K562 (cell line): Measurements from ENCODE around the gene PURA. TPM values are rescaled to one million over a fixed set of nuclear protein-coding genes. Genes with fewer than 3 reads are reported as not detected.

Source experiments
- BMI1 ChIP-seq: fragments of 150-350 bp; IDR thresholded peaks from 2 replicates; pipeline ENCODE4 v1.6.1; 2014; ENCODE audit warnings: low read length
- CBX8 ChIP-seq: fragments of 200-600 bp; sonication (generic); IDR thresholded peaks from 2 replicates; pipeline ENCODE4 v1.6.1; 2012; ENCODE audit warnings: borderline replicate concordance, mixed run types, low read depth, mild to moderate bottlenecking, moderate library complexity, mixed read lengths, low read length, control low read depth, inconsistent platforms; ENCODE audit not compliant: poor library complexity, severe bottlenecking; ENCODE audit errors: extremely low read depth
- CHD2 ChIP-seq: IDR thresholded peaks from 2 replicates; pipeline ENCODE4 v1.6.1; 2011; ENCODE audit warnings: low read depth, low read length
- CXXC5 ChIP-seq: fragments of 250-450 bp; sonication (Bioruptor Pico); IDR thresholded peaks from 2 replicates; pipeline ENCODE4 v1.8.0; 2022; ENCODE audit warnings: inconsistent platforms, mild to moderate bottlenecking, moderate library complexity
- MCM3 ChIP-seq: fragments of 450-650 bp; IDR thresholded peaks from 2 replicates; pipeline ENCODE4 v1.6.1; 2016
- MYC ChIP-seq, 2 experiments: fragments of 250-450 bp in 1 of 2; sonication (Bioruptor Pico) in 1 of 2; IDR thresholded peaks; 2 replicates each; pipeline versions ENCODE4 v1.5.1 to v1.6.1; 2012 to 2021; ENCODE audit warnings: low read depth in 2 of 2, borderline replicate concordance in 1 of 2, improper control_type of control experiment in 1 of 2, low read length in 1 of 2, mild to moderate bottlenecking in 1 of 2, moderate library complexity in 1 of 2
- NFATC3 ChIP-seq: fragments of 450-650 bp; IDR thresholded peaks from 2 replicates; pipeline ENCODE4 v1.6.1; 2017; ENCODE audit warnings: mild to moderate bottlenecking
- POLR2AphosphoS2 ChIP-seq: IDR thresholded peaks from 2 replicates; pipeline ENCODE4 v1.6.1; 2012; ENCODE audit warnings: low read length, improper control_type of control experiment
- POLR2H ChIP-seq: IDR thresholded peaks from 2 replicates; pipeline ENCODE4 v1.6.1; 2016; ENCODE audit warnings: missing genetic modification characterization, low read depth, mild to moderate bottlenecking, control low read depth, missing compliant biosample characterization, moderate library complexity
- RBBP5 ChIP-seq: fragments of 200-600 bp; sonication (generic); IDR thresholded peaks from 2 replicates; pipeline ENCODE4 v1.6.1; 2012; ENCODE audit warnings: borderline replicate concordance, mild to moderate bottlenecking, low read length, control low read depth, inconsistent platforms; ENCODE audit not compliant: insufficient read depth, poor library complexity, severe bottlenecking
- SNIP1 ChIP-seq: fragments of 450-650 bp; IDR thresholded peaks from 2 replicates; pipeline ENCODE4 v1.7.1; 2017; ENCODE audit warnings: low read depth, mild to moderate bottlenecking
- XRCC5 ChIP-seq: fragments of 200-400 bp; formaldehyde crosslinking; IDR thresholded peaks from 2 replicates; pipeline ENCODE4 v1.6.1; 2017; ENCODE audit warnings: low read depth, mild to moderate bottlenecking, low read length
- ZFX ChIP-seq: sonication (generic); formaldehyde crosslinking; IDR thresholded peaks from 2 replicates; pipeline ENCODE4 v1.8.0; 2022; ENCODE audit warnings: mild to moderate bottlenecking, missing genetic modification reagents, moderate library complexity
- ZNF146 ChIP-seq: IDR thresholded peaks from one replicate; pipeline ENCODE4 v1.6.1; 2018; ENCODE audit warnings: missing compliant biosample characterization; ENCODE audit not compliant: unreplicated experiment
- ZNF212 ChIP-seq: fragments of 450-650 bp; formaldehyde crosslinking; IDR thresholded peaks from 2 replicates; pipeline ENCODE4 v1.4.0; 2020; ENCODE audit warnings: mild to moderate bottlenecking
- ZNF408 ChIP-seq: fragments of 250-450 bp; sonication (Bioruptor Pico); IDR thresholded peaks from 2 replicates; pipeline ENCODE4 v1.4.0; 2020; ENCODE audit warnings: low read depth, mild to moderate bottlenecking, moderate library complexity
- polyA plus RNA-seq, 8 experiments: library from polyadenylated mRNA; depleted of rRNA in 4 of 8; stranded (reverse) in 5 of 8; unstranded in 3 of 8; fragments of >200 nt; fragmentation: Nextera tagmentation in 2 of 8; fragmentation: Illumina TruSeq in 1 of 8; extraction: Ambion mirVana in 2 of 8; extraction: Trizol in 1 of 8; gene quantifications; 2 replicates each; pipeline versions ENCODE4 v1.2.1 to v1.2.3, GENCODE V29; 2011 to 2014; ENCODE audit warnings: inconsistent platforms in 1 of 8, missing spikeins in 1 of 8
- total RNA-seq, 7 experiments: library from RNA; depleted of rRNA in 6 of 7; stranded (reverse); fragments of >200 nt in 6 of 7; fragmentation: Illumina TruSeq in 2 of 7; extraction: Trizol in 2 of 7; gene quantifications; 2 replicates each; pipeline versions ENCODE4 v1.2.1 to v1.2.3, GENCODE V29; 2011 to 2021; ENCODE audit warnings: low replicate concordance in 1 of 7
- TF ChIP-seq, protein P1 (sequence below): fragments of 250-450 bp; sonication (Bioruptor Pico); IDR thresholded peaks from 2 replicates; pipeline ENCODE4 v1.5.0; 2021
- TF ChIP-seq, protein P2 (sequence below): fragments of 250-450 bp; sonication (Bioruptor Pico); IDR thresholded peaks from 2 replicates; pipeline ENCODE4 v1.4.0; 2020
- TF ChIP-seq, protein P3 (sequence below): sonication (generic); formaldehyde crosslinking; IDR thresholded peaks from 2 replicates; pipeline ENCODE4 v1.8.0; 2022; ENCODE audit warnings: missing genetic modification reagents, mild to moderate bottlenecking, borderline replicate concordance
- TF ChIP-seq, protein P4 (sequence below): fragments of 250-450 bp; sonication (Bioruptor Pico); IDR thresholded peaks from 2 replicates; pipeline ENCODE4 v1.5.0; 2020; ENCODE audit warnings: mild to moderate bottlenecking
- TF ChIP-seq, protein P5 (sequence below): sonication (generic); formaldehyde crosslinking; IDR thresholded peaks from 2 replicates; pipeline ENCODE4 v1.8.1; 2023; ENCODE audit warnings: mild to moderate bottlenecking, missing genetic modification reagents, moderate library complexity

PURA gene
- total and polyA plus RNA-seq, 9 of the 15 experiments (the other 6 are each of a cell fraction or from before 2014, with no cell fraction given) = 3.2 to 11.1 (median 5.4) TPM

DNA sequence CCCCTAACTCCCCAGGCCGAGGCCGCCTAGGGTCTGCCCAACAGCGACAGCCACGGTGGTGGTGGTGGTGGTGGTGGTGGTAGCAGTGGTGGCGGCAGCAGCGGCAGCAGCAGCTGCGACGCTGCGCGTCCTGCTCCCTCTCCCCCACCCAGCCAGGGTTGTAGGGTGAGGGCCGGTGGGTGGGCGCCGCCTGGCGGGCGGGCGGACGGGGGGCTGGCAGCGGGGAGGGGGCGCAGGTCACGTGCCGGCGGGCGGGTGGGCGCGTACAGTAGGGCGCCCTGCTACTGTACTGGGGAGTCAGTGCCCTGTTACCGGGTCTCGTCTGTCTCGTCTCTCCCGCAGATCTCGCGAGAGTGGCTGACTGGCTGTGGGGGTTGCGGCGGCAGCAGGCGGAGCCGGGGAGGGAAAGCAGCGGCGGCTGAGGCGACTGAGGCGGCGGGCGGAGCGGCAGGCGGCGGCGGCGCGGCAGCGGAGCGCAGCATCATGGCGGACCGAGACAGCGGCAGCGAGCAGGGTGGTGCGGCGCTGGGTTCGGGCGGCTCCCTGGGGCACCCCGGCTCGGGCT lies at the start of gene PURA (continued):
- TF ChIP-seq BMI1 = no peak
- TF ChIP-seq ZNF408 (CRISPR knock-in tag) = no peak
- TF ChIP-seq, protein P1, sequence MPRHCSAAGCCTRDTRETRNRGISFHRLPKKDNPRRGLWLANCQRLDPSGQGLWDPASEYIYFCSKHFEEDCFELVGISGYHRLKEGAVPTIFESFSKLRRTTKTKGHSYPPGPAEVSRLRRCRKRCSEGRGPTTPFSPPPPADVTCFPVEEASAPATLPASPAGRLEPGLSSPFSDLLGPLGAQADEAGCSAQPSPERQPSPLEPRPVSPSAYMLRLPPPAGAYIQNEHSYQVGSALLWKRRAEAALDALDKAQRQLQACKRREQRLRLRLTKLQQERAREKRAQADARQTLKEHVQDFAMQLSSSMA = no peak
- TF ChIP-seq ZNF212 (CRISPR knock-in tag) = no peak
- TF ChIP-seq, protein P2, sequence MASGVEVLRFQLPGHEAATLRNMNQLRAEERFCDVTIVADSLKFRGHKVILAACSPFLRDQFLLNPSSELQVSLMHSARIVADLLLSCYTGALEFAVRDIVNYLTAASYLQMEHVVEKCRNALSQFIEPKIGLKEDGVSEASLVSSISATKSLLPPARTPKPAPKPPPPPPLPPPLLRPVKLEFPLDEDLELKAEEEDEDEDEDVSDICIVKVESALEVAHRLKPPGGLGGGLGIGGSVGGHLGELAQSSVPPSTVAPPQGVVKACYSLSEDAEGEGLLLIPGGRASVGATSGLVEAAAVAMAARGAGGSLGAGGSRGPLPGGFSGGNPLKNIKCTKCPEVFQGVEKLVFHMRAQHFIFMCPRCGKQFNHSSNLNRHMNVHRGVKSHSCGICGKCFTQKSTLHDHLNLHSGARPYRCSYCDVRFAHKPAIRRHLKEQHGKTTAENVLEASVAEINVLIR (CRISPR knock-in tag) = no peak
- peak; percentile 23 for TF ChIP-seq RBBP5
- TF ChIP-seq, protein P3, sequence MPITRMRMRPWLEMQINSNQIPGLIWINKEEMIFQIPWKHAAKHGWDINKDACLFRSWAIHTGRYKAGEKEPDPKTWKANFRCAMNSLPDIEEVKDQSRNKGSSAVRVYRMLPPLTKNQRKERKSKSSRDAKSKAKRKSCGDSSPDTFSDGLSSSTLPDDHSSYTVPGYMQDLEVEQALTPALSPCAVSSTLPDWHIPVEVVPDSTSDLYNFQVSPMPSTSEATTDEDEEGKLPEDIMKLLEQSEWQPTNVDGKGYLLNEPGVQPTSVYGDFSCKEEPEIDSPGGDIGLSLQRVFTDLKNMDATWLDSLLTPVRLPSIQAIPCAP = no peak
- no peak for TF ChIP-seq XRCC5
- no peak for TF ChIP-seq MCM3
- TF ChIP-seq POLR2AphosphoS2 = no peak
- TF ChIP-seq CBX8 = no peak
- peak; percentile 69 for TF ChIP-seq POLR2H
- peak; percentile 67; the same call in 1 of the 2 replicates for TF ChIP-seq MYC (IDR thresholded peaks at IDR 0.05; ENCODE audit: low read depth, low read length)
- TF ChIP-seq MYC (CRISPR knock-in tag; IDR thresholded peaks at IDR 0.05; ENCODE audit: borderline replicate concordance, low read depth) = no peak
- TF ChIP-seq, protein P4, sequence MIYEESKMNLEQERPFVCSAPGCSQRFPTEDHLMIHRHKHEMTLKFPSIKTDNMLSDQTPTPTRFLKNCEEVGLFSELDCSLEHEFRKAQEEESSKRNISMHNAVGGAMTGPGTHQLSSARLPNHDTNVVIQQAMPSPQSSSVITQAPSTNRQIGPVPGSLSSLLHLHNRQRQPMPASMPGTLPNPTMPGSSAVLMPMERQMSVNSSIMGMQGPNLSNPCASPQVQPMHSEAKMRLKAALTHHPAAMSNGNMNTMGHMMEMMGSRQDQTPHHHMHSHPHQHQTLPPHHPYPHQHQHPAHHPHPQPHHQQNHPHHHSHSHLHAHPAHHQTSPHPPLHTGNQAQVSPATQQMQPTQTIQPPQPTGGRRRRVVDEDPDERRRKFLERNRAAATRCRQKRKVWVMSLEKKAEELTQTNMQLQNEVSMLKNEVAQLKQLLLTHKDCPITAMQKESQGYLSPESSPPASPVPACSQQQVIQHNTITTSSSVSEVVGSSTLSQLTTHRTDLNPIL = no peak
- peak; percentile 84 for TF ChIP-seq CXXC5 (CRISPR knock-in tag)
- 0 out of 2 replicates have a peak, but pooled peaks have one; percentile 43 for TF ChIP-seq ZFX (CRISPR knock-in tag)
- no peak for TF ChIP-seq ZNF146
- no peak for TF ChIP-seq NFATC3
- TF ChIP-seq CHD2 = peak; percentile 99
- TF ChIP-seq SNIP1 = no peak
- TF ChIP-seq, protein P5, sequence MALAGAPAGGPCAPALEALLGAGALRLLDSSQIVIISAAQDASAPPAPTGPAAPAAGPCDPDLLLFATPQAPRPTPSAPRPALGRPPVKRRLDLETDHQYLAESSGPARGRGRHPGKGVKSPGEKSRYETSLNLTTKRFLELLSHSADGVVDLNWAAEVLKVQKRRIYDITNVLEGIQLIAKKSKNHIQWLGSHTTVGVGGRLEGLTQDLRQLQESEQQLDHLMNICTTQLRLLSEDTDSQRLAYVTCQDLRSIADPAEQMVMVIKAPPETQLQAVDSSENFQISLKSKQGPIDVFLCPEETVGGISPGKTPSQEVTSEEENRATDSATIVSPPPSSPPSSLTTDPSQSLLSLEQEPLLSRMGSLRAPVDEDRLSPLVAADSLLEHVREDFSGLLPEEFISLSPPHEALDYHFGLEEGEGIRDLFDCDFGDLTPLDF = no peak
